H9 (cell line): ENCODE measurements around the gene VSIG10L. TPM values are rescaled to one million over a fixed set of nuclear protein-coding genes. Genes with fewer than 3 reads are reported as not detected.

ENCODE experiments used
- DNase-seq: peaks from one replicate; pipeline ENCODE4 v3.0.0-alpha.2; 2017
- H2AFZ ChIP-seq: one replicate; pipeline ENCODE4 v1.6.1; 2013; ENCODE audit warnings: mild to moderate bottlenecking, low read length, control low read depth, moderate library complexity
- H2AK5ac ChIP-seq: 2 replicates; pipeline ENCODE4 v1.6.1; 2013; ENCODE audit warnings: low read length, control low read depth, mixed read lengths; ENCODE audit not compliant: insufficient read length
- H2BK120ac ChIP-seq: one replicate; pipeline ENCODE4 v1.6.1; 2013; ENCODE audit warnings: low read depth, mild to moderate bottlenecking, low read length, control low read depth, inconsistent platforms; ENCODE audit not compliant: poor library complexity, severe bottlenecking
- H2BK12ac ChIP-seq: 2 replicates; pipeline ENCODE4 v1.6.1; 2013; ENCODE audit warnings: low read length, control low read depth, mixed read lengths, low read depth; ENCODE audit not compliant: insufficient read length
- H2BK15ac ChIP-seq: 2 replicates; pipeline ENCODE4 v1.6.1; 2013; ENCODE audit warnings: low read depth, low read length, control low read depth
- H2BK20ac ChIP-seq: one replicate; pipeline ENCODE4 v1.6.1; 2013; ENCODE audit warnings: low read depth, mild to moderate bottlenecking, low read length, control low read depth, inconsistent platforms; ENCODE audit not compliant: poor library complexity, severe bottlenecking
- H2BK5ac ChIP-seq: 2 replicates; pipeline ENCODE4 v1.6.1; 2013; ENCODE audit warnings: low read length, control low read depth, mixed read lengths; ENCODE audit not compliant: insufficient read length
- H3K14ac ChIP-seq: 2 replicates; pipeline ENCODE4 v1.6.1; 2013; ENCODE audit warnings: low read length, control low read depth; ENCODE audit not compliant: insufficient read depth
- H3K18ac ChIP-seq: 2 replicates; pipeline ENCODE4 v1.6.1; 2013; ENCODE audit warnings: low read depth, mild to moderate bottlenecking, mixed read lengths, low read length, control low read depth; ENCODE audit not compliant: insufficient read length
- H3K23ac ChIP-seq: 2 replicates; pipeline ENCODE4 v1.6.1; 2013; ENCODE audit warnings: low read length, control low read depth, mixed read lengths, low read depth; ENCODE audit not compliant: insufficient read length
- H3K23me2 ChIP-seq: 2 replicates; pipeline ENCODE4 v1.6.1; 2013; ENCODE audit warnings: low read depth, mild to moderate bottlenecking, mixed read lengths, low read length, control low read depth; ENCODE audit not compliant: insufficient read length, poor library complexity, severe bottlenecking
- H3K27ac ChIP-seq: 2 replicates; pipeline ENCODE4 v1.5.1; 2013; ENCODE audit warnings: low read length, control low read depth, mixed read lengths, low read depth; ENCODE audit not compliant: insufficient read length
- H3K27me3 ChIP-seq: 2 replicates; pipeline ENCODE4 v1.6.1; 2013; ENCODE audit warnings: low read length, control low read depth, inconsistent platforms; ENCODE audit not compliant: insufficient read depth
- H3K4ac ChIP-seq: 2 replicates; pipeline ENCODE4 v1.6.1; 2013; ENCODE audit warnings: low read depth, mild to moderate bottlenecking, control low read depth, inconsistent platforms, low read length, moderate library complexity
- H3K4me1 ChIP-seq: 2 replicates; pipeline ENCODE4 v1.6.1; 2013; ENCODE audit warnings: low read length, control low read depth, inconsistent platforms; ENCODE audit not compliant: insufficient read depth
- H3K4me2 ChIP-seq: 2 replicates; pipeline ENCODE4 v1.6.1; 2013; ENCODE audit warnings: low read length, control low read depth, mixed read lengths; ENCODE audit not compliant: insufficient read length, insufficient read depth
- H3K56ac ChIP-seq: 2 replicates; pipeline ENCODE4 v1.6.1; 2013; ENCODE audit warnings: low read depth, mild to moderate bottlenecking, mixed read lengths, low read length, control low read depth; ENCODE audit not compliant: insufficient read length
- H3K79me1 ChIP-seq: 2 replicates; pipeline ENCODE4 v1.6.1; 2013; ENCODE audit warnings: low read depth, mild to moderate bottlenecking, moderate library complexity, low read length, control low read depth, inconsistent platforms; ENCODE audit not compliant: insufficient read depth, poor library complexity, severe bottlenecking
- H3K79me2 ChIP-seq: 2 replicates; pipeline ENCODE4 v1.6.1; 2013; ENCODE audit warnings: low read length, control low read depth, inconsistent platforms; ENCODE audit not compliant: insufficient read depth
- H3K9ac ChIP-seq: 2 replicates; pipeline ENCODE4 v1.6.1; 2013; ENCODE audit warnings: low read length, control low read depth, mixed read lengths; ENCODE audit not compliant: insufficient read length; ENCODE audit errors: extremely low read depth
- H3K9me3 ChIP-seq: one replicate; pipeline ENCODE4 v1.6.1; 2013; ENCODE audit warnings: low read depth, low read length, inconsistent platforms; ENCODE audit not compliant: control insufficient read depth
- H3T11ph ChIP-seq: one replicate; pipeline ENCODE4 v1.6.1; 2013; ENCODE audit warnings: mild to moderate bottlenecking, low read length, control low read depth, inconsistent platforms
- H4K20me1 ChIP-seq: one replicate; pipeline ENCODE4 v1.6.1; 2013; ENCODE audit not compliant: control insufficient read depth, insufficient read length, insufficient read depth
- H4K5ac ChIP-seq: 2 replicates; pipeline ENCODE4 v1.6.1; 2013; ENCODE audit warnings: low read depth, mild to moderate bottlenecking, mixed read lengths, low read length, control low read depth; ENCODE audit not compliant: insufficient read length
- H4K8ac ChIP-seq: replicated peaks from 2 replicates; pipeline ENCODE4 v1.6.1; 2013; ENCODE audit warnings: low read length, control low read depth, mixed read lengths, low read depth; ENCODE audit not compliant: insufficient read length
- H4K91ac ChIP-seq: 2 replicates; pipeline ENCODE4 v1.6.1; 2013; ENCODE audit warnings: low read depth, mild to moderate bottlenecking, moderate library complexity, mixed read lengths, low read length, control low read depth; ENCODE audit not compliant: insufficient read length
- H3K27ac Mint-ChIP-seq, 3 experiments: 2 replicates in 2 of 3; 3 replicates in 1 of 3; pipeline ENCODE4 v1.8.0; 2020 to 2021; ENCODE audit warnings: mixed read lengths in 3 of 3, mild to moderate bottlenecking in 1 of 3, moderate library complexity in 1 of 3
- H3K27me3 Mint-ChIP-seq: 2 replicates; pipeline ENCODE4 v1.8.0; 2021; ENCODE audit warnings: low read depth, mild to moderate bottlenecking, moderate library complexity, mixed read lengths
- H3K36me3 Mint-ChIP-seq, 3 experiments: 2 replicates in 2 of 3; 3 replicates in 1 of 3; pipeline ENCODE4 v1.8.0; 2020 to 2021; ENCODE audit warnings: low read depth in 3 of 3, mixed read lengths in 3 of 3; ENCODE audit not compliant: insufficient read depth in 1 of 3
- H3K4me1 Mint-ChIP-seq, 2 experiments: 2 replicates each; pipeline ENCODE4 v1.8.0; 2020; ENCODE audit warnings: mixed read lengths in 2 of 2
- H3K4me3 Mint-ChIP-seq, 2 experiments: 2 replicates in 1 of 2; 3 replicates in 1 of 2; pipeline ENCODE4 v1.8.0; 2020 to 2021; ENCODE audit warnings: mild to moderate bottlenecking in 2 of 2, mixed read lengths in 2 of 2, moderate library complexity in 1 of 2
- H3K9me3 Mint-ChIP-seq, 2 experiments: 2 replicates in 1 of 2; 3 replicates in 1 of 2; pipeline ENCODE4 v1.8.0; 2020; ENCODE audit warnings: mild to moderate bottlenecking in 2 of 2, mixed read lengths in 2 of 2, moderate library complexity in 1 of 2
- CTCF ChIP-seq: fragments of 200-600 bp; sonication (generic); conservative IDR thresholded peaks from 3 replicates; pipeline ENCODE4 v1.8.0; 2021; ENCODE audit warnings: antibody characterized with exemption, mild to moderate bottlenecking
- WGBS: extraction: QIAGEN DNeasy Blood & Tissue Kit; methylation state at CpG from one replicate; pipeline ENCODE4 v1.1.7; 2013; ENCODE audit warnings: missing lambda C conversion rate, low lambda C conversion rate, mixed read lengths; ENCODE audit not compliant: insufficient read length; ENCODE audit errors: extremely low coverage; 5-methylcytosine and 5-hydroxymethylcytosine counted together
- total RNA-seq: library from RNA; stranded (reverse); gene quantifications from 2 replicates; pipeline ENCODE4 v1.2.1, GENCODE V29; 2021

VSIG10L gene
- total RNA-seq, 1 experiment from 2014 or later = 5.6 TPM

- Histone ChIP-seq H4K20me1 (no peaks in the 10 kb centered on the region), H3K56ac (no peak overlapping the region), H2AFZ (no peak overlapping the region), H3K23me2 (no peaks in the 10 kb centered on the region), H4K8ac (no peak overlapping the region), H4K5ac (no peak overlapping the region), H3T11ph (no peak overlapping the region), H4K91ac (no peak overlapping the region), H2AK5ac (no peak overlapping the region), H3K4me2 (no peak overlapping the region), H2BK120ac (no peak overlapping the region), H3K23ac (no peak overlapping the region), H3K4me1 (no peaks in the 10 kb centered on the region), H3K18ac (no peak overlapping the region), H3K79me1 (no peaks in the 10 kb centered on the region), H2BK12ac (no peak overlapping the region), H3K9ac (no peak overlapping the region), H2BK5ac (no peak overlapping the region), H2BK20ac (no peak overlapping the region), H2BK15ac (no peak overlapping the region), H3K27me3 (no peaks in the 10 kb centered on the region), H3K9me3 (no peaks in the 10 kb centered on the region), H3K27ac (no peak overlapping the region), H3K79me2 (no peaks in the 10 kb centered on the region), H3K14ac (no peak overlapping the region), H3K4ac (no peak overlapping the region)
- Mint-ChIP-seq H3K27ac (no peak overlapping the region), H3K9me3 (peaks cover 6 to 7% of the 10 kb centered on the region in 2 experiments; a peak in 4 of 5 replicates), H3K27me3 (peaks cover 3% of the 10 kb centered on the region), H3K4me1 (peaks cover 7 to 27% of the 10 kb centered on the region in 2 experiments), H3K4me3 (no peak overlapping the region; a peak in 1 of 5 replicates), H3K36me3 (peaks cover 0 to under 1% (median 0%) of the 10 kb centered on the region in 3 experiments; a peak in 1 of 7 replicates)
- TF ChIP-seq CTCF = no peak
- no peak for DNase-seq
- no CpG with 5 or more reads among the region's 14 CpGs for WGBS
Measured at GRCh38 chr19:51386882-51387520, 45.1 kb upstream of the VSIG10L start.
